ENCODE data around the gene MYCBPAP.

Gene MYCBPAP

GRCh38 chr17:50560185-50560824, 52.1 kb downstream of the MYCBPAP start, which contains the start of gene CACNA1G:
TSS of gene CACNA1G (plus strand) at chr17:50560715. CDS start at chr17:50561460, 745 bp downstream.
- Mint-ChIP-seq H3K4me1 (peaks cover 19% of the 10 kb centered on the region), H3K36me3 (peaks cover 1% of the 10 kb centered on the region), H3K27me3 (peaks cover 14% of the 10 kb centered on the region), H3K4me3 (peak within 1 kb of the TSS; percentile 85), H3K9me3 (no peaks in the 10 kb centered on the region), H3K27ac (no peak within 1 kb of the TSS)
- peak; percentile 86 for ATAC-seq (ENCODE audit: low read depth)
- peak; percentile 84 to 86 for DNase-seq (ENCODE audit: low spot score in 2 of 2)

GRCh38 chr17:50560931-50561745, 52.9 kb downstream of the MYCBPAP start:
- Mint-ChIP-seq H3K4me3 (peak overlapping the region; percentile 37), H3K9me3 (no peaks in the 10 kb centered on the region)
- peak; percentile 33 for ATAC-seq (ENCODE audit: low read depth)

GRCh38 chr17:50561746-50562141, 53.5 kb downstream of the MYCBPAP start:
- peaks cover 21% of the 10 kb centered on the region for H3K27me3 Mint-ChIP-seq
- DNase-seq (ENCODE audit: low spot score in 2 of 2) (no peak), ATAC-seq (ENCODE audit: low read depth) (no peak)
- H3K4me1 Mint-ChIP-seq: peaks cover 23% of the 10 kb centered on the region
- no peak overlapping the region for H3K27ac Mint-ChIP-seq
- peak overlapping the region; percentile 24 for H3K4me3 Mint-ChIP-seq
- no peaks in the 10 kb centered on the region for H3K9me3 Mint-ChIP-seq
- no peaks in the 10 kb centered on the region for H3K36me3 Mint-ChIP-seq

More at GRCh38 chr17:50560931-50561745, 52.9 kb downstream of the MYCBPAP start:
- peaks cover 17% of the 10 kb centered on the region for H3K27me3 Mint-ChIP-seq
- H3K36me3 Mint-ChIP-seq: no peaks in the 10 kb centered on the region
- DNase-seq (ENCODE audit: low spot score in 2 of 2): no peak
- peaks cover 23% of the 10 kb centered on the region for H3K4me1 Mint-ChIP-seq
- H3K27ac Mint-ChIP-seq: no peak overlapping the region

DNA sequence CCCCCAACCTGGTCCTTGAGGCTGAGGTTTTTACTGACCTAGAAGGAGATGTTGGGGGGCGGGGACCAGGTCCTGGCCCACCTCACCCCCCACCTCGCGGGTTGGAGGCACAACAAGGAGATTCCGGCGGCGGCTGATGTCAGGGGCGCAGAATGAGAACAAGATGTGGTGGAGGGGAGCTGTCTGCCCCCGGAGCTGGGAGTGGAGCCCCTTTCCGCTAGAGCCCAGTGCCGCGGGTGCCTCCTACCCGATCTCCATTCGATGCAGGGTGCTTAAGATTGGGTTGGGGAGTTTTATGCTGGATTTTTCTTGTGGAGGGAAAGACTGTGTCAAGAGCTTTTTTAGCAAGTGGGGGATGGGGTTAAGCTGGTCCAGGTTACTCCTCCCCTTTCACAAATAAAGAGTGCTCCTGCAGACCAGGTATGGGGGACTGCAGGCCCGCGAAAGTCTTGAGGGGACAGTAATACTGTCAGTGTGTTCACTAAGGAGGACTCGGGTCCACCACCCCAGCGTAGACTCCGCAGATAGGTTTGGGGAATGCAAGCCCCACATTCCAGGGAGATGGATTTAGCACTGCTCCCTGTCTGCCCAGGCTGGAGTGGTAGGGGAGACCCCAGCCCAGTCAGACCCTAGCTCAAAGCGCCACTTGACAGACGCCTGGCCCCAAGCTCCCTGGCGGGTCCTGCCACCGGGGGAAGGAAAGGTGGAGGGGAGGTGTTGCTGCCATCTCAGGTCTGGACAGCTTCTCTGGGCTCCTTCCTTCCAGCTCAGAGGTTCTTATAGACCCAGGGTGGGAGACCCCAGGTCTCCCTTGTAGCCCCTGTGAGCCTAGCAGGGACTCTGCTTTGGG, 54.2 kb downstream of the MYCBPAP start:
- Mint-ChIP-seq H3K9me3 (no peaks in the 10 kb centered on the region), H3K27ac (no peak overlapping the region), H3K4me3 (peak overlapping the region; percentile 71), H3K36me3 (no peaks in the 10 kb centered on the region), H3K4me1 (peaks cover 23% of the 10 kb centered on the region), H3K27me3 (peaks cover 25% of the 10 kb centered on the region)
- DNase-seq (ENCODE audit: low spot score in 2 of 2): no peak
- ATAC-seq (ENCODE audit: low read depth): no peak

DNA sequence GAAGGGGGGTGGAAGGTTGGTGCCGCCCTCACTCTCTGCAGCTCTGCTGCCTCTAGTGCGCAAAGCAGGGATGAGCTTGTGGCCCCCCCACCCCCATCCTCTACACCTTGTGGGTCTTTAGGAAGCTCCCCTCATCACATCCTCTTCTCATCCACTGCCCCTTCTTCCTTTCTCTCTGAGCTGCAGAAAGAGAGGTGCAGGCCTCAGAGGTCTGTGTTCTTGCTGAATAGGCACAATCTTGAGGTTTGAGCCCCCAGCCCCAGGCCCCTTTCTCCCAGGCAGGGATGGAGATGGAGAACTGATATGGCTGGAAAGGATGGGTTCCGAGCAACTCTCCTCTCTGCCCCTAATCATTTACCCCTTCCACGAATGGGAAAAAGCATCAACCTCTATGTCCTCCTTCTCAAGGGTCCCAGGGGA, 54.9 kb downstream of the MYCBPAP start:
- DNase-seq (ENCODE audit: low spot score in 2 of 2) (no peak), ATAC-seq (ENCODE audit: low read depth) (peak; percentile 11)
- peaks cover 23% of the 10 kb centered on the region for H3K4me1 Mint-ChIP-seq
- no peak overlapping the region for H3K27ac Mint-ChIP-seq
- H3K27me3 Mint-ChIP-seq: peaks cover 30% of the 10 kb centered on the region
- H3K4me3 Mint-ChIP-seq: no peak overlapping the region
- no peaks in the 10 kb centered on the region for H3K36me3 Mint-ChIP-seq
- H3K9me3 Mint-ChIP-seq: no peaks in the 10 kb centered on the region

- H3K4me1 Mint-ChIP-seq: peaks cover 19% of the 10 kb centered on the region
- ATAC-seq (ENCODE audit: low read depth) (no peak), DNase-seq (ENCODE audit: low spot score in 2 of 2) (no peak)
- H3K4me3 Mint-ChIP-seq: no peak overlapping the region
- H3K36me3 Mint-ChIP-seq: no peaks in the 10 kb centered on the region
- H3K9me3 Mint-ChIP-seq: no peaks in the 10 kb centered on the region
- H3K27me3 Mint-ChIP-seq: peaks cover 29% of the 10 kb centered on the region
- H3K27ac Mint-ChIP-seq: peak overlapping the region; percentile 39
Observed at GRCh38 chr17:50564916-50565315, 56.7 kb downstream of the MYCBPAP start.

DNA sequence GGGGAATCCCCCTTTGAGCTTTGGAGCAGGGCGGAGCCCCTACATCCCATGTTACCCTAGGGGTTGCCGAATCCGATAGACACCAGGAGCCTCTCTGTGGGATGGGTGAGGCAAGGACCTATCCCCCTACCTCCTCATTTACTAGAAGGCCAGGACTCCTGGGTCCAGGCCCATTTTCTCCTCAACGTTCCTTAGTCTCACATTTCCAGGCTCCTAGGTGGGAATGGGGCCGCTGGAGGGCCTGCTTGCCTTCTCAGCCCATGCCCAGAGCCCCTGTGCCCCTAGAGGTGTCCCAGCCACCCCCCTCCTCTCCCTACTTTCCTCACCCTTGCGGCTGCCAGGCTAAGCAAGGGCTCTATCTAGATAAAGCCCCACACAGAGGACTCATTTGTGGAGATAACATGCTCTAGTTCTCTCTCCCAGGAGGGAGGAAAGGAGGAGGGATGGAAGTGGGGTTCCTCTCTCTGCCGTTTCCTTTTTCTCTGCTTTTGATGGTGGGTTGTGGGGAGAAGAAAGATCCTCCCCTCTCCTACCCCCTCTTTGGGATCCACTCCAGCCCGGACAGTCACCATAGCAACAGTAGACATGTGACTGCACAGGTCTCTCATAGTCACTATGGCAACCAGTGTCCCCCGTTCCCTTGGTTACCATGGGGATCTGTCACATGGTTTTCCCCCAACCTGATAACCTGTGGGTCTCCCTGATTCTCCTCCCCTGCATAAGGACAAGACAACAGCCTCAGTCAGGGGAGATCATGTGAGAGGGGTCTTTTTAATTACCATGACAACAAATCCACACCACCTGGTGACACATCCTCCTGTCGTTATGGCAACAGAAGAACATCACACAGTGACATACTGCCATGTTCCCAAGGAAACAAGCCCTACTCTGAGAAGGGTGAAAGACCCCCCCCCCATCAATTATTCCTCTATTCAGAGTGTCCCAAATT, 57.4 kb downstream of the MYCBPAP start:
- DNase-seq (ENCODE audit: low spot score in 2 of 2) (no peak), ATAC-seq (ENCODE audit: low read depth) (peak; percentile 57)
- H3K27ac Mint-ChIP-seq: peak overlapping the region; percentile 88

GRCh38 chr17:50566886-50567285, 58.6 kb downstream of the MYCBPAP start:
- ATAC-seq (ENCODE audit: low read depth) (no peak), DNase-seq (ENCODE audit: low spot score in 2 of 2) (no peak)
- H3K4me1 Mint-ChIP-seq: peaks cover 16% of the 10 kb centered on the region
- H3K27me3 Mint-ChIP-seq: peaks cover 44% of the 10 kb centered on the region
- peak overlapping the region; percentile 88 for H3K27ac Mint-ChIP-seq
- H3K36me3 Mint-ChIP-seq: no peaks in the 10 kb centered on the region
- no peak overlapping the region for H3K4me3 Mint-ChIP-seq
- no peaks in the 10 kb centered on the region for H3K9me3 Mint-ChIP-seq

More for the DNA sequence above, 57.4 kb downstream of the MYCBPAP start:
- Mint-ChIP-seq H3K36me3 (no peaks in the 10 kb centered on the region), H3K27me3 (peaks cover 35% of the 10 kb centered on the region), H3K4me1 (peaks cover 16% of the 10 kb centered on the region), H3K9me3 (no peaks in the 10 kb centered on the region), H3K4me3 (no peak overlapping the region)

GRCh38 chr17:50568659-50569058, 60.4 kb downstream of the MYCBPAP start:
- no peak overlapping the region for H3K27ac Mint-ChIP-seq

DNA sequence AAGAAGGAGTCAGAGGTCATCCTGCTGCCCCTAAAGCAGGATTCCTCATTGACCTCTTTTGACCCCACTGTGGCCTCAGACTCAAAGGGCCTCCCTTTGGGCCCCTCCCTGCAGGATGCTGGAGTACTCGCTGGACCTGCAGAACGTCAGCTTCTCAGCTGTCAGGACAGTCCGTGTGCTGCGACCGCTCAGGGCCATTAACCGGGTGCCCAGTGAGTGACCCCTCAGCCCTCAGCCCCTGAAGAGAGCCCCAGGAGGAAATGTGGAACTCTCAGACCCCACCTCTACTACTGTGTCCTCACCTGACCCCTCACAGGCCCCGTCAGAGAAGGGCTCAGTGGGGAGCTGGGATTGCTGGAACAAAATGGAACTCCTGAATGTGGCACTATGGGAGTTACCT, 61.4 kb downstream of the MYCBPAP start:
- H3K27ac Mint-ChIP-seq: no peak overlapping the region
- H3K9me3 Mint-ChIP-seq: no peaks in the 10 kb centered on the region
- no peak for ATAC-seq (ENCODE audit: low read depth)
- no peak for DNase-seq (ENCODE audit: low spot score in 2 of 2)
- H3K4me1 Mint-ChIP-seq: peaks cover 8% of the 10 kb centered on the region
- H3K27me3 Mint-ChIP-seq: peaks cover 39% of the 10 kb centered on the region
- H3K4me3 Mint-ChIP-seq: no peak overlapping the region
- H3K36me3 Mint-ChIP-seq: no peaks in the 10 kb centered on the region

More at GRCh38 chr17:50568659-50569058, 60.4 kb downstream of the MYCBPAP start:
- Mint-ChIP-seq H3K27me3 (peaks cover 41% of the 10 kb centered on the region), H3K4me3 (no peak overlapping the region), H3K4me1 (peaks cover 11% of the 10 kb centered on the region), H3K36me3 (no peaks in the 10 kb centered on the region), H3K9me3 (no peaks in the 10 kb centered on the region)
- ATAC-seq (ENCODE audit: low read depth) (no peak), DNase-seq (ENCODE audit: low spot score in 2 of 2) (no peak)

DNA sequence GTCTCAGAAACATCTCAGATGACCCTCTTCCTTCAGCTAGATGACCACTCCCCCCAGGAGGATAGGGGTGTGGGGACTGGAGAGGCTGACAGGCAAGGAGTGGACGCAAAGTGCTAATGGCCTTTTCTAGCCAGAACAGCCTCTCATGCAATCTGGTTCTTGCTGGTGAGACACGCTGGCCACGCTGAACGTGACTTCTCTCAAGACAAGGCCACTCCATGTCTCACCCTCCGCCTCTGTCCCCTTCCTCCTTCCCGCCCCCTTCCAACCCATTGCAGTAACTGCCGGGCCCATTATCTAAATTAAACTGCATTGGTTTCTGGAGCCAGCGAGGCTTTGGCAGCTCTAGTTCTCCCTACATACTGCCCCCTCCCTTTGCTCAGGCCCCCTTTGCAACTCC, 61.8 kb downstream of the MYCBPAP start:
- Mint-ChIP-seq H3K36me3 (no peaks in the 10 kb centered on the region), H3K27ac (no peak overlapping the region), H3K27me3 (peaks cover 39% of the 10 kb centered on the region), H3K4me3 (no peak overlapping the region), H3K9me3 (no peaks in the 10 kb centered on the region), H3K4me1 (peaks cover 6% of the 10 kb centered on the region)
- no peak for DNase-seq (ENCODE audit: low spot score in 2 of 2)
- ATAC-seq (ENCODE audit: low read depth): no peak

DNA sequence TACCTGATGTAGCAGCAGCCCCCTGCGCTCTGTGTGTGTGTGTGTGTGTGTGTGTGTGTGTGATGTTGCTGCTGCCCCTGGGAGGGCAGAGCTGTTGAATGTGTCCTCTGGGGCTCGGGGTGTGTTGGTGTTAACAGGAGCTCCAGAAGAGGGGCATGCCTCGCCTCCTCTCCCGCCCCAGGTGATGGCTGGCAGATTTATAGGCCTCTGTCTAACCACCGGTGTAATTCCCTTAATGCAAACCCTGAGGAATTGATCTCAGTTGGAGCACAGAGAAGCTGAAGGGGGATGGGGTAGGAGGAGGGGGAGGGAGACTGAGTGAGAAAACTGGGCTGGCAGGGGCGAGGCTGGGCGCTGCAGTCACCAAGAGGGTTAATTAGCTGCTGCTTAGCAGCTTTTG, 62.3 kb downstream of the MYCBPAP start:
- no peaks in the 10 kb centered on the region for H3K36me3 Mint-ChIP-seq
- peaks cover 3% of the 10 kb centered on the region for H3K4me1 Mint-ChIP-seq
- no peak for DNase-seq (ENCODE audit: low spot score in 2 of 2)
- no peak overlapping the region for H3K4me3 Mint-ChIP-seq
- peaks cover 38% of the 10 kb centered on the region for H3K27me3 Mint-ChIP-seq
- H3K27ac Mint-ChIP-seq: no peak overlapping the region
- ATAC-seq (ENCODE audit: low read depth): no peak
- H3K9me3 Mint-ChIP-seq: no peaks in the 10 kb centered on the region

GRCh38 chr17:50571681-50572080, 63.4 kb downstream of the MYCBPAP start:
- no peak for ATAC-seq (ENCODE audit: low read depth)
- Mint-ChIP-seq H3K4me3 (no peak overlapping the region), H3K27me3 (peaks cover 31% of the 10 kb centered on the region), H3K27ac (no peak overlapping the region), H3K9me3 (no peaks in the 10 kb centered on the region), H3K36me3 (no peaks in the 10 kb centered on the region), H3K4me1 (no peaks in the 10 kb centered on the region)
- no peak for DNase-seq (ENCODE audit: low spot score in 2 of 2)
